Stimulated activated CD4-positive, alpha-beta T cell treated with anti-CD3 and anti-CD28 coated beads, Interleukin-4, amount 100 ng/mL, for 24 hours (primary cell): ENCODE results near the gene FSIP1.

Source experiments
- DNase-seq: peaks from one replicate; pipeline ENCODE4 v3.0.0-alpha.2; 2020

The FSIP1 gene

GRCh38 chr15:39613271-39613670, 169.4 kb downstream of the FSIP1 start:
- no peak for DNase-seq

- no peak for DNase-seq
Measured at GRCh38 chr15:39610665-39611064, 172.0 kb downstream of the FSIP1 start.

- no peak for DNase-seq
Measured at GRCh38 chr15:39609166-39609916, 173.3 kb downstream of the FSIP1 start.

- DNase-seq, result no peak
Measured at GRCh38 chr15:39608185-39609139, 174.2 kb downstream of the FSIP1 start.

- DNase-seq, result no peak
Measured at GRCh38 chr15:39605146-39605545, 177.5 kb downstream of the FSIP1 start.

GRCh38 chr15:39602143-39602542, 180.5 kb downstream of the FSIP1 start:
- no peak for DNase-seq

- no peak for DNase-seq
Measured at GRCh38 chr15:39599871-39600270, 182.8 kb downstream of the FSIP1 start.

GRCh38 chr15:39598958-39599845, 183.4 kb downstream of the FSIP1 start:
- no peak for DNase-seq

- DNase-seq, result no peak
Measured at GRCh38 chr15:39598186-39598850, 184.3 kb downstream of the FSIP1 start.

- no peak for DNase-seq
Measured at GRCh38 chr15:39597751-39598185, 184.9 kb downstream of the FSIP1 start.

GRCh38 chr15:39597336-39597735, 185.3 kb downstream of the FSIP1 start:
- no peak for DNase-seq

- DNase-seq, result no peak
Measured at GRCh38 chr15:39596358-39597051, 186.1 kb downstream of the FSIP1 start.

GRCh38 chr15:39595338-39596221, 187.1 kb downstream of the FSIP1 start:
- no peak for DNase-seq

GRCh38 chr15:39594446-39595337, 187.9 kb downstream of the FSIP1 start:
- no peak for DNase-seq

GRCh38 chr15:39593656-39594445, 188.8 kb downstream of the FSIP1 start:
- DNase-seq, result no peak

- DNase-seq, result no peak
Measured at GRCh38 chr15:39593071-39593655, 189.5 kb downstream of the FSIP1 start.

GRCh38 chr15:39592500-39592899, 190.1 kb downstream of the FSIP1 start:
- DNase-seq, result no peak

GRCh38 chr15:39591896-39592315, 190.7 kb downstream of the FSIP1 start:
- DNase-seq, result no peak
